B cell (primary cell): ENCODE data around the gene NCOA1. TPM values are rescaled to one million over a fixed set of nuclear protein-coding genes. Genes with fewer than 3 reads are reported as not detected.

ENCODE experiments used
- ATAC-seq: fragments of 200-7000 bp; cut with Tn5 transposase; one replicate; pipeline ENCODE4 v1.10.0; 2021; ENCODE audit warnings: low read depth, mild to moderate bottlenecking, moderate number of reproducible peaks, moderate library complexity
- CTCF ChIA-PET: fragments of 350-600 bp; sonication (Branson Sonifier 250); formaldehyde crosslinking; loops from one replicate; lab custom pipeline; 2021; ENCODE audit warnings: antibody characterized with exemption, inconsistent platforms; lab: Charles Lee
- POLR2A ChIA-PET: fragments of 350-600 bp; sonication (Branson Sonifier 250); formaldehyde crosslinking; loops from one replicate; lab custom pipeline; 2021; ENCODE audit warnings: antibody characterized with exemption; lab: Charles Lee
- DNase-seq: peaks from one replicate; pipeline ENCODE4 v3.0.0; 2013
- H2AFZ ChIP-seq: 2 replicates; pipeline ENCODE4 v1.6.1; 2012; ENCODE audit warnings: mild to moderate bottlenecking, low read depth, low read length; ENCODE audit not compliant: insufficient read depth, poor library complexity, severe bottlenecking
- H3K27ac ChIP-seq, 2 donors: 1 replicate in 1 of 2; 2 replicates in 1 of 2; pipeline ENCODE4 v1.5.1; 2012 to 2013; ENCODE audit warnings: low read length in 2 of 2, mild to moderate bottlenecking in 2 of 2, moderate library complexity in 1 of 2
- H3K27me3 ChIP-seq, 4 experiments: fragments of 200-600 bp in 1 of 4; sonication (generic) in 1 of 4; replicated peaks in 1 of 4; 1 replicate in 2 of 4; 2 replicates in 2 of 4; pipeline versions ENCODE4 v1.6.1 to v1.7.0; 2013 to 2016; ENCODE audit warnings: low read length in 3 of 4, mild to moderate bottlenecking in 2 of 4, mixed read lengths in 1 of 4, moderate library complexity in 1 of 4; ENCODE audit not compliant: insufficient read depth in 4 of 4, control insufficient read depth in 3 of 4; ENCODE audit errors: control extremely low read depth in 1 of 4
- H3K36me3 ChIP-seq, 2 experiments: replicated peaks in 1 of 2; 1 replicate in 1 of 2; 2 replicates in 1 of 2; pipeline versions ENCODE4 v1.6.1 to v1.7.1; 2013; ENCODE audit warnings: low read length in 1 of 2; ENCODE audit not compliant: insufficient read depth in 2 of 2, control insufficient read depth in 1 of 2; ENCODE audit errors: control extremely low read depth in 1 of 2, extremely low read depth in 1 of 2
- H3K4me1 ChIP-seq, 2 donors: fragments of 200-600 bp in 1 of 2; sonication (generic) in 1 of 2; 1 replicate in 1 of 2; 2 replicates in 1 of 2; pipeline versions ENCODE4 v1.5.1 to v1.6.1; 2013 to 2017; ENCODE audit warnings: low read length in 2 of 2; ENCODE audit not compliant: control insufficient read depth in 2 of 2, insufficient read depth in 2 of 2
- H3K4me2 ChIP-seq: replicated peaks from 2 replicates; pipeline ENCODE3; 2012; ENCODE audit warnings: mild to moderate bottlenecking, low read depth, low read length; ENCODE audit not compliant: poor library complexity, severe bottlenecking
- H3K4me3 ChIP-seq, 5 experiments: fragments of 200-600 bp in 1 of 5; sonication (generic) in 1 of 5; 1 replicate in 3 of 5; 2 replicates in 2 of 5; pipeline versions ENCODE4 v1.5.1 to v1.7.0; 2011 to 2016; ENCODE audit warnings: low read length in 4 of 5, mild to moderate bottlenecking in 4 of 5, low read depth in 2 of 5, control low read depth in 1 of 5, moderate library complexity in 1 of 5; ENCODE audit not compliant: insufficient read depth in 1 of 5; ENCODE audit errors: control extremely low read depth in 1 of 5, extremely low read depth in 1 of 5
- H3K79me2 ChIP-seq: fragments of 200-600 bp; sonication (generic); one replicate; pipeline ENCODE4 v1.6.0; 2016; ENCODE audit warnings: low read length; ENCODE audit not compliant: control insufficient read depth, insufficient read depth
- H3K9ac ChIP-seq: fragments of 200-600 bp; sonication (generic); 2 replicates; pipeline ENCODE4 v1.6.1; 2017; ENCODE audit warnings: mild to moderate bottlenecking, low read length, moderate library complexity
- H3K9me3 ChIP-seq, 3 donors: one replicate each; pipeline versions ENCODE4 v1.6.1 to v1.7.1; 2013; ENCODE audit warnings: low read length in 2 of 3; ENCODE audit not compliant: control insufficient read depth in 2 of 3, insufficient read depth in 1 of 3; ENCODE audit errors: control extremely low read depth in 1 of 3
- H4K20me1 ChIP-seq: 2 replicates; pipeline ENCODE4 v1.6.0; 2012; ENCODE audit warnings: mild to moderate bottlenecking, low read length; ENCODE audit not compliant: insufficient read depth, control insufficient read depth, poor library complexity, severe bottlenecking
- H3K27ac Mint-ChIP-seq: one replicate; pipeline ENCODE4 v1.8.0; 2021; ENCODE audit warnings: mixed read lengths
- H3K27me3 Mint-ChIP-seq: one replicate; pipeline ENCODE4 v1.8.0; 2021; ENCODE audit warnings: mixed read lengths
- H3K4me1 Mint-ChIP-seq: one replicate; pipeline ENCODE4 v1.8.0; 2021; ENCODE audit warnings: mixed read lengths
- H3K4me3 Mint-ChIP-seq: one replicate; pipeline ENCODE4 v1.8.0; 2021; ENCODE audit warnings: mixed read lengths
- H3K9me3 Mint-ChIP-seq: one replicate; pipeline ENCODE4 v1.8.0; 2022; ENCODE audit warnings: mixed read lengths; ENCODE audit not compliant: insufficient read depth
- EZH2 ChIP-seq: IDR thresholded peaks from 2 replicates; pipeline ENCODE4 v1.6.1; 2012; ENCODE audit warnings: borderline replicate concordance, low read depth, mild to moderate bottlenecking, moderate library complexity, low read length; ENCODE audit not compliant: insufficient read depth, poor library complexity, severe bottlenecking
- WGBS: methylation state at CpG from one replicate; pipeline ENCODE4 v1.1.5; 2013; ENCODE audit warnings: missing lambda C conversion rate; ENCODE audit not compliant: insufficient coverage; 5-methylcytosine and 5-hydroxymethylcytosine counted together
- intact Hi-C: fragments of 100-400 bp; cut with micrococcal nuclease; formaldehyde crosslinking; loops from one replicate; pipeline ENCODE4 v1.10.0; 2022
- polyA plus RNA-seq: library from polyadenylated mRNA; depleted of rRNA; stranded (reverse); fragments of >200 nt; gene quantifications from 2 replicates; pipeline ENCODE4 v1.2.3, GENCODE V29; 2012
- total RNA-seq, 2 donors: library from RNA; stranded (reverse); fragments of 120-200 nt in 1 of 2; gene quantifications; 1 replicate in 1 of 2; 2 replicates in 1 of 2; pipeline versions ENCODE4 v1.2.3 to v1.2.4, GENCODE V29; 2013 to 2022
- TF ChIP-seq, protein P1 (sequence below): fragments of 200-600 bp; IDR thresholded peaks from one replicate; pipeline ENCODE4 v1.8.0; 2022; ENCODE audit warnings: antibody characterized with exemption, mild to moderate bottlenecking

NCOA1 gene
- total and polyA plus RNA-seq, 2 donors (not counting 1 experiment from before 2014, with no cell fraction given), result 11.6 to 49.1 TPM

DNA sequence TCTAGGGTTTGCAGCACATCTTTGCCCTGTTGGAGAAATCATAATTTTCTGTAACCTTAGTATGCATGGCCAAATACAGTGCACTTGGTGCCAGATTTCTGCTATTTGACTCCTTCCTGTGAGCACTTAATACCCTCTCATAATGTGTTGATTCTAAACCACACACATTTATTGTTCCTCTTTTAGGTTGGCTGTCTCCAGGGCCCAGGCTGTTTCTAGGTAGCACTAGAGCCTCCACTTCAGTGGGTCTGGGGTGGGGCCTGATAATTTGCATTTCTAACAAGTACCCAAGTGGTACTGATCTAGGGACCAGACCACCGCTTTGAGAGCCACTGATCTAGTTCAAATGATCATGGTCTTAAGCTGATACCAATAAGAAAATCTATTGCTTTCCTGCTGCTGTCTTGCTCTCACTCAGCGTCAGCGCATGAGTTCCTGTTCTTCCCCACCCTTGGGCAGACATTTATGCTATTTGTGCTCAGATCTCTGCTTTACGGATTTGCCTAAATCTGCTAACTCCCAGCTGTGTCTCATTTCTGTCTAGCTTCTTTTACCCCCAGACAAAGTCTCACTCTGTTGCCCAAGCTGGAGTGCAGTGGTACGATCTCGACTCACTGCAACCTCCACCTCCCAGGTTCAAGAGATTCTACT is 294.7 kb downstream of the NCOA1 start:
- peaks cover 0 to 3% of the 10 kb centered on the region in 2 experiments for H3K36me3 ChIP-seq
- peak overlapping the region; percentile 76 for H3K4me3 Mint-ChIP-seq
- peak overlapping the region; percentile 19 for H2AFZ ChIP-seq
- H4K20me1 ChIP-seq, result no peaks in the 10 kb centered on the region
- peak; percentile 87 for DNase-seq
- H3K27me3 Mint-ChIP-seq, result peaks cover 16% of the 10 kb centered on the region
- ATAC-seq, result peak; percentile 97
- peak overlapping the region; percentile 63 for H3K4me2 ChIP-seq
- H3K27me3 ChIP-seq, result peaks cover 0 to 42% (median 23%) of the 10 kb centered on the region in 4 experiments
- peak overlapping the region; percentile 51 to 74 for H3K27ac ChIP-seq
- ChIA-PET POLR2A (interaction anchor here (0.7 to 0.8 kb wide), 3 partner anchors 11 to 663 kb away, joined by 3 to 6 read pairs (median 3); partner anchors contain the start of gene PFN4), CTCF (no interaction called here)
- H3K27ac Mint-ChIP-seq, result peak overlapping the region; percentile 92
- WGBS, result 2% methylated on average over 6 of the region's 6 CpGs
- peaks cover 25% of the 10 kb centered on the region for H3K4me1 Mint-ChIP-seq
- peaks cover 3% of the 10 kb centered on the region for H3K79me2 ChIP-seq
- peak overlapping the region; percentile 2 for H3K9ac ChIP-seq
- peaks cover 0 to 10% (median 6%) of the 10 kb centered on the region in 3 donors for H3K9me3 ChIP-seq
- intact Hi-C loops, result loop anchor here (1.0 to 2.0 kb wide), 2 partner anchors 8 to 295 kb away; partner anchors contain the start of genes CENPO, NCOA1 and PTRHD1
- TF ChIP-seq, protein P1, sequence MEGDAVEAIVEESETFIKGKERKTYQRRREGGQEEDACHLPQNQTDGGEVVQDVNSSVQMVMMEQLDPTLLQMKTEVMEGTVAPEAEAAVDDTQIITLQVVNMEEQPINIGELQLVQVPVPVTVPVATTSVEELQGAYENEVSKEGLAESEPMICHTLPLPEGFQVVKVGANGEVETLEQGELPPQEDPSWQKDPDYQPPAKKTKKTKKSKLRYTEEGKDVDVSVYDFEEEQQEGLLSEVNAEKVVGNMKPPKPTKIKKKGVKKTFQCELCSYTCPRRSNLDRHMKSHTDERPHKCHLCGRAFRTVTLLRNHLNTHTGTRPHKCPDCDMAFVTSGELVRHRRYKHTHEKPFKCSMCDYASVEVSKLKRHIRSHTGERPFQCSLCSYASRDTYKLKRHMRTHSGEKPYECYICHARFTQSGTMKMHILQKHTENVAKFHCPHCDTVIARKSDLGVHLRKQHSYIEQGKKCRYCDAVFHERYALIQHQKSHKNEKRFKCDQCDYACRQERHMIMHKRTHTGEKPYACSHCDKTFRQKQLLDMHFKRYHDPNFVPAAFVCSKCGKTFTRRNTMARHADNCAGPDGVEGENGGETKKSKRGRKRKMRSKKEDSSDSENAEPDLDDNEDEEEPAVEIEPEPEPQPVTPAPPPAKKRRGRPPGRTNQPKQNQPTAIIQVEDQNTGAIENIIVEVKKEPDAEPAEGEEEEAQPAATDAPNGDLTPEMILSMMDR, result no peak
- no peak for TF ChIP-seq EZH2
- H3K9me3 Mint-ChIP-seq, result no peaks in the 10 kb centered on the region
- peak overlapping the region in 4 of 5 experiments; percentile 27 to 44 (median 29) for H3K4me3 ChIP-seq
- H3K4me1 ChIP-seq, result peaks cover 23 to 27% of the 10 kb centered on the region in 2 donors

DNA sequence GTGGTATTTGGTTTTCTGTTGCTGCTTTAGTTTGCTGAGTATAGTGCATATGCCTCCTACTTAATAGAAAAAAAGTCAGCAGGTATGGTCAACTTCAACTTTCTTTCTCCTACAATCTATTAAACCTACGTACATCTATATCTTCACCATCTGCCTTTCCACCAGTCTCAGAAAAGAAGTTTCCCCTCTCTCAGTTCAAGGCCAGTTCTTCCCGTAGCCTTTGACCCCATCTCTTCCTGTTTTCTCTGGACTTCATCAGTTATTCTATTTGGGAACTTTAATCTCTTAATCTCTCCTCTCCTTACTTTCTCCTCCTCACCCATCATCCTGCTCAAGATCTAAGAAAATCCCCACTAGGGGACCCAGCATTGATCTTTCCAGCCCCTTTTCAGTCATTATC is 296.5 kb downstream of the NCOA1 start:
- no peak for DNase-seq
- Histone ChIP-seq H3K79me2 (peaks cover 11% of the 10 kb centered on the region), H3K27me3 (peaks cover 0 to 29% (median 15%) of the 10 kb centered on the region in 4 experiments), H2AFZ (no peak overlapping the region), H3K4me2 (no peak overlapping the region), H3K4me3 (no peak overlapping the region), H3K9ac (no peak overlapping the region), H3K36me3 (peaks cover 0 to 3% of the 10 kb centered on the region in 2 experiments), H3K4me1 (peaks cover 28 to 35% of the 10 kb centered on the region in 2 donors), H3K27ac (no peak overlapping the region), H4K20me1 (no peaks in the 10 kb centered on the region), H3K9me3 (peaks cover 0 to 10% (median 6%) of the 10 kb centered on the region in 3 donors)
- 100% methylated on average over 2 of the region's 2 CpGs for WGBS
- Mint-ChIP-seq H3K27me3 (peaks cover 5% of the 10 kb centered on the region), H3K4me3 (no peak overlapping the region), H3K27ac (peak overlapping the region; percentile 79), H3K4me1 (peaks cover 30% of the 10 kb centered on the region), H3K9me3 (no peaks in the 10 kb centered on the region)
- POLR2A ChIA-PET, result interaction anchor here (0.7 kb wide), 1 partner anchor 1092 kb away, joined by 3 read pairs; no protein-coding TSS in a partner anchor
- no peak for ATAC-seq
- intact Hi-C loops, result no loop called here
- CTCF ChIA-PET, result no interaction called here
- TF ChIP-seq, protein P1, result no peak
- TF ChIP-seq EZH2, result no peak
